Endothelial cell of umbilical vein (primary cell): ENCODE data around the gene PLN.

Source experiments
- EZH2 ChIP-seq: IDR thresholded peaks from 2 replicates; pipeline ENCODE4 v1.6.1; 2012; ENCODE audit warnings: borderline replicate concordance, low read depth, mild to moderate bottlenecking, moderate library complexity, low read length, inconsistent platforms; ENCODE audit not compliant: severe bottlenecking
- FOS ChIP-seq: IDR thresholded peaks from 2 replicates; pipeline ENCODE4 v1.6.1; 2011; ENCODE audit warnings: mild to moderate bottlenecking, low read length, moderate library complexity, borderline replicate concordance; ENCODE audit not compliant: insufficient read depth
- GATA2 ChIP-seq: IDR thresholded peaks from 2 replicates; pipeline ENCODE4 v1.7.0; 2011; ENCODE audit warnings: low read depth, mild to moderate bottlenecking, moderate library complexity, mixed read lengths, low read length; ENCODE audit not compliant: insufficient read length, insufficient read depth
- JUN ChIP-seq: IDR thresholded peaks from 2 replicates; pipeline ENCODE4 v1.6.1; 2011; ENCODE audit warnings: borderline replicate concordance, low read depth; ENCODE audit not compliant: insufficient read length, insufficient read depth
- MYC ChIP-seq: IDR thresholded peaks from one replicate; pipeline ENCODE4 v1.6.1; 2011; ENCODE audit warnings: mild to moderate bottlenecking, low read depth, low read length
- POLR2A ChIP-seq: IDR thresholded peaks from 2 replicates; pipeline ENCODE4 v1.6.1; 2012; ENCODE audit warnings: low read depth, mild to moderate bottlenecking, control low read depth, low read length
- POLR2AphosphoS5 ChIP-seq: IDR thresholded peaks from 2 replicates; pipeline ENCODE4 v1.6.1; 2012; ENCODE audit warnings: low read depth, mild to moderate bottlenecking, control low read depth, low read length, moderate library complexity; ENCODE audit not compliant: insufficient read depth
- TF ChIP-seq, protein P1 (sequence below), 2 donors: IDR thresholded peaks; 1 replicate in 1 of 2; 2 replicates in 1 of 2; pipeline ENCODE4 v1.5.1; 2011; ENCODE audit warnings: low read length in 2 of 2, mild to moderate bottlenecking in 2 of 2, moderate library complexity in 2 of 2, control low read depth in 1 of 2, inconsistent platforms in 1 of 2, low read depth in 1 of 2; ENCODE audit not compliant: insufficient read depth in 1 of 2; ENCODE audit errors: extremely low read depth in 1 of 2
- TF ChIP-seq, protein P2 (sequence below): IDR thresholded peaks from 2 replicates; pipeline ENCODE4 v1.6.1; 2011; ENCODE audit not compliant: insufficient read depth, insufficient read length

DNA sequence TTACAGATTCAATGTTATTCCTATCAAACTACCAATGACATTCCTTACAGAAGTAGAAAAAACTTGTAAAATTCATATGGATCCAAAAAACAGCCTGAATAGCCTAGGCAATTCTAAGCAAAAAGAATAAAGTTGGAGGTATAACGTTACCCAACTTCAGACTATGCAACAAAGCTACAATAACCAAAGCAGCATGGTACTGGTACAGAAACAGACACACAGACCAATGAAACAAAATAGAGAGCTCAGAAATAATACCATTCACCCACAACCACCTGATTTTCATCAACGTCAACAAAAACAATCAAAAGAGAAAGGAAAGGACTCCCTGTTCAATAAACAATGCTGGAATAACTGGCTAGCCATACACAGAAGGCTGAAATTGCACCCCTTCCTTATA lies 17.2 kb upstream of the PLN start:
- TF ChIP-seq, protein P1, sequence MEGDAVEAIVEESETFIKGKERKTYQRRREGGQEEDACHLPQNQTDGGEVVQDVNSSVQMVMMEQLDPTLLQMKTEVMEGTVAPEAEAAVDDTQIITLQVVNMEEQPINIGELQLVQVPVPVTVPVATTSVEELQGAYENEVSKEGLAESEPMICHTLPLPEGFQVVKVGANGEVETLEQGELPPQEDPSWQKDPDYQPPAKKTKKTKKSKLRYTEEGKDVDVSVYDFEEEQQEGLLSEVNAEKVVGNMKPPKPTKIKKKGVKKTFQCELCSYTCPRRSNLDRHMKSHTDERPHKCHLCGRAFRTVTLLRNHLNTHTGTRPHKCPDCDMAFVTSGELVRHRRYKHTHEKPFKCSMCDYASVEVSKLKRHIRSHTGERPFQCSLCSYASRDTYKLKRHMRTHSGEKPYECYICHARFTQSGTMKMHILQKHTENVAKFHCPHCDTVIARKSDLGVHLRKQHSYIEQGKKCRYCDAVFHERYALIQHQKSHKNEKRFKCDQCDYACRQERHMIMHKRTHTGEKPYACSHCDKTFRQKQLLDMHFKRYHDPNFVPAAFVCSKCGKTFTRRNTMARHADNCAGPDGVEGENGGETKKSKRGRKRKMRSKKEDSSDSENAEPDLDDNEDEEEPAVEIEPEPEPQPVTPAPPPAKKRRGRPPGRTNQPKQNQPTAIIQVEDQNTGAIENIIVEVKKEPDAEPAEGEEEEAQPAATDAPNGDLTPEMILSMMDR (IDR thresholded peaks at IDR 0.05; ENCODE audit: extremely low read depth in 1 of 2, insufficient read depth in 1 of 2, low read depth in 1 of 2, low read length in 2 of 2): no peak
- TF ChIP-seq GATA2 (no peak), POLR2A (no peak), POLR2AphosphoS5 (no peak), EZH2 (no peak), MYC (no peak), JUN (no peak), FOS (no peak)
- TF ChIP-seq, protein P2, sequence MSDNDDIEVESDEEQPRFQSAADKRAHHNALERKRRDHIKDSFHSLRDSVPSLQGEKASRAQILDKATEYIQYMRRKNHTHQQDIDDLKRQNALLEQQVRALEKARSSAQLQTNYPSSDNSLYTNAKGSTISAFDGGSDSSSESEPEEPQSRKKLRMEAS: no peak
